DMS53 treated with DMSO at 0.1 percent for 48 hours (cell line): Measurements from ENCODE around the gene ALPL.
A peak's percentile ranks its signal among the peaks of the same experiment; 100 is the strongest.

Source experiments
- DNase-seq: peaks from one replicate; lab custom pipeline; 2025; ENCODE audit not compliant: unreplicated experiment; lab: John Stamatoyannopoulos, UW

The ALPL gene

DNA sequence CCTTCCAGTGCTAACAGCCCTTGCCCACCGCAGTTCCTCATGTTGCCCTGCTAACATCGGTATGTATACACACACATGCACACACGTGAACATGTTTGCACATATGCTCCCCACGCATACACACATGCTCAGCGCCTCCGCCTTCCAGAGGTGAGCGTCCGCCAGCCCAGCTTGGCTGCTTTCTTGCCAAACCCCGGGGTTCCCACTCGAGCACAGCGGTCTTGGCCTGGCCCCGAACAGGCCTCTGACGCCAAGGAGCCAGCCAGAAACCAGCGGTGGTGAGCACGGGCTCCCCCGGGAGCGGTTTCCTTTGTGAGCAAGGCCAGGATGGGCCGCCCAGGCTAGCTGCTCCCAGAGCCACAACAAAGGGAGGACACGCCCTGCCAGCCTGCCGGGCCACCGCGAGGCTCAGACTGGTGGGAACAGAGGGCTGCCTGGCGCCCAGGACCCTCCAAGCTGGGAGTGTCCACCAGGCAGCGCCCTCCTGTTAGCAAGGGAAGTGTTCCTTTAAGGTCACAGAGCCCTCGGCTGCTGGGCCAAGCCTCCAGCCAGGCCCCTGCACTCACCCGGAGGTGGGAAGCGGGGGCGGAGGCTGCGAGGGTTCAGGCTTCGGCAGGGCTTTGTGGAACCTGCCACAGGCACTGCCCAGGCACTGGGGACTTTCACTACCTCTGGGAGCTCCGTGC, 65.4 kb downstream of the ALPL start:
- no peak for DNase-seq

GRCh38 chr1:21575351-21575942, 66.2 kb downstream of the ALPL start:
- DNase-seq, result no peak

DNA sequence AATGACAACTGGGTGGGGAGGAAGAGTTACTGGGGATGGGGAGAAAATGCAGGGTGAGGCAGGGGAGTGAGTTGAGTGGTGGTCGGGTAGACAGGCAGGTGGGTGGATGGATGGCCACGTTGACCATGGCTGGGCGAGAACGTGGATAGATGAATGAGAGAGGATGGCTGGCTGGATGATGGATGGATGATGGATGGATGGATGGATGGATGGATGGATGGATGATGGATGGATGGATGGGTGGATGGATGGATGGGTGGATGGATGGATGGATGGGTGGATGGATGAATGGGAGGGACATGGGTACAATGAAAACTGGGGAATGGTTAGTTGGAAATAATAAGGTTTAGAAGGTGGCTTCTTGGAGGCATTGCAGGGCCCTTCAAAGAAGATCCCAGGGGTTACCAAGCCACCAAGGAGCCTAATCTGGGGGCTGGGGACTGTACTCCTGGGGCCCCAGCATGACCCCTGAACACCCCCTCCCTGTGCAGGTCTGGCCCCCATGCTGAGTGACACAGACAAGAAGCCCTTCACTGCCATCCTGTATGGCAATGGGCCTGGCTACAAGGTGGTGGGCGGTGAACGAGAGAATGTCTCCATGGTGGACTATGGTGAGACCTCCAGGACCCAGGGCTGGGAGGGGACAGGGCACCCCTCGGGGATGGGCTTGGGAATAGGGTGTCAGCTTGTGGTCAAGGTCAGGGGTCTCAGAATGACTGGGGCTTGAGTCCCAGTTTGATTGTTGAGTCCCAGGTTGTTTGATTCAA, 67.0 kb downstream of the ALPL start:
- DNase-seq, result no peak

- no peak for DNase-seq
Measured at GRCh38 chr1:21576798-21577187, 67.6 kb downstream of the ALPL start.

- no peak for DNase-seq
Measured at GRCh38 chr1:21577324-21577723, 68.1 kb downstream of the ALPL start.

- no peak for DNase-seq
Measured at GRCh38 chr1:21577933-21578332, 68.7 kb downstream of the ALPL start.

- DNase-seq, result peak; percentile 98
Measured at GRCh38 chr1:21579791-21580190, 70.6 kb downstream of the ALPL start.

- no peak for DNase-seq
Measured at GRCh38 chr1:21584096-21584495, 74.9 kb downstream of the ALPL start.

GRCh38 chr1:21585037-21585436, 75.8 kb downstream of the ALPL start:
- no peak for DNase-seq

DNA sequence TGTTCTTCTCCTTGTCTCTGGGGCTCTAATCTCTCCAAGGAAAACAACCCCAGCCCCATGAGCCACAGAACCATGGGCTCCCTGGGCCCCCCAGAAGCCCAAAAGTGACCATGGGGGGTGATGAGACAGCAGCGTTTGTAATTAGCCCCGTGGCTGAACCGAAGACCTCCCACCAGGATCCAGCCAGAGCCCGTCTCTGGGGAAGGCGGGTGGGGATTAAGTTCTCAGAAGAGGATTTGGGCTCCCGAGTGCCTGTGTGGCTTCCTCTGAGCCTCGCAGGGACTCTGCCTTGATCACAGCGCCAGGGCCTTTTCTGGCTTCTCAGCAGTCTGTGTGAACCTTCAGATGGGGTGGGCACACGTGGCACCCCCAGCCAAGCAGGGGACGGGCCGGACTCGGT, 77.0 kb downstream of the ALPL start:
- no peak for DNase-seq

- DNase-seq, result peak; percentile 57
Measured at GRCh38 chr1:21586846-21587601, 77.8 kb downstream of the ALPL start.

- no peak for DNase-seq
Measured at GRCh38 chr1:21587602-21587953, 78.4 kb downstream of the ALPL start.

DNA sequence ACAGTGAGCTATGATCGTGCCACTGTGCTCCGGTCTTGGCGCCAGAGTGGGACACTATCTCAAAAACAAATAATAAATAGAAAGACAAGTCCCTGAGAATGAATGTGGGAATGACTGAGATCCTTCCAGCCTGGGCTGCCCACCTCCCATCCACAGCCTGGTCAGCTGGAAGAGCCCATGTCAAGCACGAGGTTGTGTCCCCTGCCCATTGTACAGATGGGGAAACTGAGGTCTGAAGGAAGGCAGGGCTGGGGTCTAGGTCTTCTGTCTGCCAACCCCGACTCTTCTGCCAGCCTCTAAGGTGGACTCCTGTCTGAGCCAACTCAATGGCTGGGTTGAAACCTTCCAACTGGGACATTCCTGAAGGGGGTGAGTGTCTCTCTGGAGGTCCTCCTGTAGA, 80.4 kb downstream of the ALPL start:
- DNase-seq, result no peak

DNA sequence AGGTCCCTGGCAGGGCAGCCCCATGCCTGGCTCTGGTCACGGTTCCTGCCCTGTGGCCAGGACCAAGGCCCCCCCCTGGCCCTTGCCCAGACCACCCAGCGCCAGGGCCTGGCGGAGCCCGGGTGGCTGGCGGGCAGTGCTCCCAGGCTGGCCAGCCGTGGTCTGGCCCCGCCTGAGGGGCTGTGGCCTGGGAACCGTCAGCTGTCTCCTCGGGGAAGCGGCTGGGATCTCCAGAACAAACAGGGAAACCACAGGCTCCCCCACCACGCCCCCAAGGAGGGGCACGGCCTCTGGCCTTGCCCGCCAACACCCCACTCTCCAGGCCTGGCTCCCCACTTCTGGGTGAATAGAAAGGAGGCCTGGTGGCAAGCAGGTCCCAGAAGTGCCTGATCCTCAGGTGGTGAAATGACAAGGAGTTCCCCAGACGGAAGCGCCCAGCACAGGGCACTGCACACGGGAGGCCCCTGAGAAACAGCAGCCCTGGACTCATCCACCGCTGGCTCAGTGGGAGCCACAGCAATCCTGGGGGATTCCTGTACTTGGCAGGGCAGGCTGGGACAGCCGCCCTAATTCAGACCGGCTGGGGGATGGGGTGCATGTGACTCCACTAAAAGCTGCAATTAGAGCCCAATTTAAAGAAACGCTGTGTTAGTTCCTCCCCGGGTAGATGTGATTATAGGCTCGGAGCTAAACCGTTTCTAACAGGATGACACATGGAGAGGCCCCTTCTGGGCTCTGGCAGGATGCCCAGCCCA, 81.1 kb downstream of the ALPL start:
- DNase-seq, result no peak

GRCh38 chr1:21590934-21591333, 81.7 kb downstream of the ALPL start:
- no peak for DNase-seq

- no peak for DNase-seq
Measured at GRCh38 chr1:21592086-21592865, 83.1 kb downstream of the ALPL start.

- no peak for DNase-seq
Measured at GRCh38 chr1:21593231-21593630, 84.0 kb downstream of the ALPL start.

DNA sequence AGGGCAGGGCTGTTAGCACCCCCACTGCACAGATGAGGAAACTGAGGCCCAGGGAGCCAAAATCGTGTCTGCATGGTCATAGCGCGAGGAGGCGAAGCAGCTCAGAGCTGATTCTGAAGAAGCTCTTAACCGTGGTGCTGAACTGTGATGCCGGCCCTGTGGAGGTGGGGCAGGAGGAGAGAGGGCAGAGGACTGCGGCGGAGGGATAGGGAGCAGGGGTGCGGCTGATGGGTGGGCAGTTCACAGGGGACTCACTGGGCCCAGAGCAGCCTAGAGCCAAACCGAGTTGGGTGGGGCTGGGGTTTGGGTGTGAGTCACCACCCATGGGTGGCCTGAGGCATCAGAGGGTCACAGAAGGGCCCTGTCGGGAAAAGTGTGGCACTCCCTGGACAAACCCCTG, 85.3 kb downstream of the ALPL start:
- no peak for DNase-seq

DNA sequence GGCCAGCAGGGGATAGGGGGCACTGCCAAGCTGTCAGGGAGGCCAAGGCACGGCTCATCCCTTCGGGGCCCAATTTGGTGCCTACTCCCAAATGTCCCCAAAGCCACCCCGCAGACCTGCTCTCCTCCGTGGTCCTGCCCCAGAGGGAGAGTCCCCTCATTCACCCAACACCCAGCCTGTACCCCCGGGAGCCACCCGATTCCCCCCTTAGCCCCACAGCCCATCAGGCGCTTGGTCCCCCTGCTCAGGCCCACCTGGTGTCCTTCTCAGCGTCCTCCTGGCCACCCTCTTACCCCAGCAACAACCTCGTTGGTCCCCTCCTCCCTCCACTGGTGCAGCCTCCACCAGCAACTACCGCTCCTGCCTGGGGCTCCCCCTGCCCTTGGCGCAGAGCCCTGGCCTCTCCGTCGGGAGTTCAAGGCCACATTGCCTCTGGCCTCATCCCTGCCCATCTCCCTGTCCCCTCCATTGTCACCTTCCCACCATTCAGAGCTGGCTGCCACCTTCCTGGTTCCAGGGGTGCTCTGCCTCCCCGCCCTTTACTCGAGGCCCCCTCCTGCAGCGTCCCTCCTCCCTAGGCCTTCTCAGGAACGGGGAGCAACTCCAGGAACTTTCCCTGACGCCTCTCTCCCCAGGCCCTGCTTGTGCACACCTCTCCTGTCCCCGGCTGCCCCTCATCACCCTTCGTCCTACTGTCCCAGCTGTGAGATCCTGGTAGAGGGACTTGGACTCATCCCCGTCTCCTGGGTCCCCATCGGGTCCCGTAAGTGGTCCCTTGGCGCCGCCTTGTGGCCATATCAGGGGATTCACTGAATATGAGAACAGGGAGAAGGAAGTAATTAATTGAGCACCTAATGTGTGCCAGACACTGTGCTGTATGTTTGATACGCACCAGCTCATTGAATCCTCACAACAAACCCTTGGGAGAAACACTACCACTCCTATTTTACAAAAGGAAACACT, 86.0 kb downstream of the ALPL start:
- no peak for DNase-seq
